SH-SY5Y (cell line): ENCODE measurements around the gene GRIFIN.

ENCODE experiments used
- GATA2 ChIP-seq: IDR thresholded peaks from 2 replicates; pipeline ENCODE4 v1.6.1; 2011; ENCODE audit warnings: mild to moderate bottlenecking, low read depth, low read length
- GATA3 ChIP-seq: IDR thresholded peaks from 2 replicates; pipeline ENCODE4 v1.6.1; 2011; ENCODE audit warnings: low read depth, mild to moderate bottlenecking, low read length, moderate library complexity

GRCh38 chr7:2445898-2446555 is 30.2 kb downstream of the GRIFIN start:
- TF ChIP-seq GATA2 (no peak), GATA3 (no peak)
